Stimulated activated CD4-positive, alpha-beta T cell treated with anti-CD3 and anti-CD28 coated beads, TNF-alpha, amount 100 ng/mL, for 24 hours (primary cell): ENCODE measurements around the gene UST.
"Not testable (repeated sequence)": the region's sequence is repeated elsewhere in the genome, so short reads cannot be mapped to it uniquely, and the experiment has no call there.

Source experiments
- DNase-seq, 3 experiments: peaks; one replicate each; pipeline ENCODE4 v3.0.0-alpha.2; 2020; ENCODE audit warnings: low read depth in 3 of 3

UST gene

GRCh38 chr6:148836751-148837150 lies 89.9 kb downstream of the UST start:
- DNase-seq = no peak

GRCh38 chr6:148837941-148838340 lies 91.1 kb downstream of the UST start:
- DNase-seq = no peak

- DNase-seq = no peak
Measured at GRCh38 chr6:148839044-148839443, 92.2 kb downstream of the UST start.

- no peak for DNase-seq
Measured at GRCh38 chr6:148840256-148840655, 93.4 kb downstream of the UST start.

- no peak for DNase-seq
Measured at GRCh38 chr6:148842296-148843019, 95.6 kb downstream of the UST start.

GRCh38 chr6:148845464-148845863 lies 98.6 kb downstream of the UST start:
- no peak for DNase-seq

GRCh38 chr6:148846778-148847761 lies 100.2 kb downstream of the UST start:
- DNase-seq = no peak

- DNase-seq = no peak
Measured at GRCh38 chr6:148848915-148849314, 102.1 kb downstream of the UST start.

GRCh38 chr6:148849449-148849848 lies 102.6 kb downstream of the UST start:
- DNase-seq = not testable (repeated sequence)

- no peak for DNase-seq
Measured at GRCh38 chr6:148850964-148851363, 104.1 kb downstream of the UST start.

- no peak for DNase-seq
Measured at GRCh38 chr6:148851683-148852556, 105.1 kb downstream of the UST start.

- no peak for DNase-seq
Measured at GRCh38 chr6:148852688-148853087, 105.9 kb downstream of the UST start.

- not testable (repeated sequence) for DNase-seq
Measured at GRCh38 chr6:148853113-148853512, 106.3 kb downstream of the UST start.

GRCh38 chr6:148854096-148854495 lies 107.3 kb downstream of the UST start:
- DNase-seq = no peak

GRCh38 chr6:148854992-148855391 lies 108.2 kb downstream of the UST start:
- no peak for DNase-seq

- DNase-seq = no peak
Measured at GRCh38 chr6:148855744-148856143, 108.9 kb downstream of the UST start.

GRCh38 chr6:148857798-148858390 lies 111.1 kb downstream of the UST start:
- DNase-seq = no peak

GRCh38 chr6:148864132-148864531 lies 117.3 kb downstream of the UST start:
- not testable (repeated sequence) for DNase-seq

- no peak for DNase-seq
Measured at GRCh38 chr6:148864941-148865340, 118.1 kb downstream of the UST start.

- DNase-seq = no peak
Measured at GRCh38 chr6:148866657-148867268, 119.9 kb downstream of the UST start.

GRCh38 chr6:148867862-148868261 lies 121.0 kb downstream of the UST start:
- no peak for DNase-seq
